Endothelial cell of umbilical vein (primary cell): Measurements from ENCODE around the gene GNAZ. TPM values are rescaled to one million over a fixed set of nuclear protein-coding genes. Genes with fewer than 3 reads are reported as not detected.

Experiments
- BruUV-seq: library from RNA; stranded (reverse); fragments of 400-500 nt; replicated peaks from 2 replicates; lab custom pipeline; 2021; lab: Mats Ljungman, UMichigan
- CTCF ChIA-PET: fragments of 300-600, 350-600 bp; sonication (Branson Sonifier 250); formaldehyde crosslinking; loops from one replicate; lab custom pipeline; 2021; ENCODE audit warnings: antibody characterized with exemption, inconsistent platforms; lab: Charles Lee
- POLR2A ChIA-PET: fragments of 300-600, 350-600 bp; sonication (Branson Sonifier 250); formaldehyde crosslinking; loops from one replicate; lab custom pipeline; 2021; ENCODE audit warnings: antibody characterized with exemption, inconsistent platforms; lab: Charles Lee
- DNase-seq: peaks from one replicate; pipeline ENCODE4 v3.0.0-alpha.2; 2011; ENCODE audit warnings: low read depth, low spot score
- FAIRE-seq: peaks from 2 replicates; lab custom pipeline; 2011; peaks lifted over from hg19 to GRCh38; lab: Jason Lieb, UNC
- H2AFZ ChIP-seq: 2 replicates; pipeline ENCODE4 v1.6.0; 2012; ENCODE audit warnings: low read depth, low read length, control low read depth, inconsistent platforms
- H3K27ac ChIP-seq: 2 replicates; pipeline ENCODE4 v1.5.1; 2011; ENCODE audit warnings: low read depth, mild to moderate bottlenecking, control low read depth, low read length, moderate library complexity; ENCODE audit not compliant: insufficient read depth
- H3K27me3 ChIP-seq, 2 experiments: 2 replicates each; pipeline versions ENCODE4 v1.6.0 to v1.6.1; 2011; ENCODE audit warnings: low read length in 2 of 2, mixed read lengths in 1 of 2; ENCODE audit not compliant: control insufficient read depth in 2 of 2, insufficient read depth in 2 of 2
- H3K36me3 ChIP-seq, 2 experiments: 2 replicates in 1 of 2; 3 replicates in 1 of 2; pipeline ENCODE4 v1.5.1; 2011; ENCODE audit warnings: low read length in 2 of 2, mild to moderate bottlenecking in 1 of 2, moderate library complexity in 1 of 2; ENCODE audit not compliant: control insufficient read depth in 2 of 2, insufficient read depth in 2 of 2; ENCODE audit errors: extremely low read depth in 1 of 2
- H3K4me1 ChIP-seq: 3 replicates; pipeline ENCODE4 v1.5.1; 2011; ENCODE audit warnings: mild to moderate bottlenecking, low read length; ENCODE audit not compliant: control insufficient read depth, insufficient read depth; ENCODE audit errors: extremely low read depth
- H3K4me2 ChIP-seq: 2 replicates; pipeline ENCODE4 v1.6.1; 2011; ENCODE audit warnings: low read length, control low read depth, mixed read lengths; ENCODE audit not compliant: insufficient read depth
- H3K4me3 ChIP-seq, 3 experiments: fragments of 200-600 bp in 1 of 3; sonication (generic), shearing (Covaris generic) in 1 of 3; replicated peaks in 1 of 3; 2 replicates each; pipeline ENCODE4 v1.5.1; 2011 to 2016; ENCODE audit warnings: control low read depth in 3 of 3, low read length in 3 of 3, mild to moderate bottlenecking in 2 of 3, inconsistent platforms in 1 of 3, low read depth in 1 of 3, moderate library complexity in 1 of 3; ENCODE audit not compliant: insufficient read depth in 1 of 3
- H3K79me2 ChIP-seq: 2 replicates; pipeline ENCODE4 v1.6.0; 2012; ENCODE audit warnings: low read length, inconsistent platforms; ENCODE audit not compliant: control insufficient read depth, insufficient read depth
- H3K9ac ChIP-seq: replicated peaks from 2 replicates; pipeline ENCODE3; 2011; ENCODE audit warnings: low read length, control low read depth; ENCODE audit not compliant: insufficient read depth; ENCODE audit errors: extremely low read depth
- H3K9me1 ChIP-seq: replicated peaks from 3 replicates; pipeline ENCODE4 v1.6.0; 2011; ENCODE audit warnings: mild to moderate bottlenecking, low read length; ENCODE audit not compliant: control insufficient read depth, insufficient read depth; ENCODE audit errors: extremely low read depth
- H3K9me3 ChIP-seq: replicated peaks from 2 replicates; pipeline ENCODE4 v1.5.1; 2012; ENCODE audit warnings: low read length, inconsistent platforms; ENCODE audit not compliant: control insufficient read depth, insufficient read depth
- H4K20me1 ChIP-seq: replicated peaks from 2 replicates; pipeline ENCODE3; 2011; ENCODE audit warnings: mild to moderate bottlenecking, low read length; ENCODE audit not compliant: control insufficient read depth, insufficient read depth; ENCODE audit errors: extremely low read depth
- EZH2 ChIP-seq: IDR thresholded peaks from 2 replicates; pipeline ENCODE4 v1.6.1; 2012; ENCODE audit warnings: borderline replicate concordance, low read depth, mild to moderate bottlenecking, moderate library complexity, low read length, inconsistent platforms; ENCODE audit not compliant: severe bottlenecking
- FOS ChIP-seq: IDR thresholded peaks from 2 replicates; pipeline ENCODE4 v1.6.1; 2011; ENCODE audit warnings: mild to moderate bottlenecking, low read length, moderate library complexity, borderline replicate concordance; ENCODE audit not compliant: insufficient read depth
- GATA2 ChIP-seq: IDR thresholded peaks from 2 replicates; pipeline ENCODE4 v1.7.0; 2011; ENCODE audit warnings: low read depth, mild to moderate bottlenecking, moderate library complexity, mixed read lengths, low read length; ENCODE audit not compliant: insufficient read length, insufficient read depth
- JUN ChIP-seq: IDR thresholded peaks from 2 replicates; pipeline ENCODE4 v1.6.1; 2011; ENCODE audit warnings: borderline replicate concordance, low read depth; ENCODE audit not compliant: insufficient read length, insufficient read depth
- MYC ChIP-seq: IDR thresholded peaks from one replicate; pipeline ENCODE4 v1.6.1; 2011; ENCODE audit warnings: mild to moderate bottlenecking, low read depth, low read length
- POLR2A ChIP-seq: IDR thresholded peaks from 2 replicates; pipeline ENCODE4 v1.6.1; 2012; ENCODE audit warnings: low read depth, mild to moderate bottlenecking, control low read depth, low read length
- dilution Hi-C: fragments of 300-500 bp; cut with MboI; formaldehyde crosslinking; loops from one replicate; pipeline ENCODE4 v1.15.0; 2019; ENCODE audit warnings: low sequenced_read_pairs; ENCODE audit not compliant: extremely low pct_ligation_motif_present
- intact Hi-C: fragments of 100-400 bp; cut with micrococcal nuclease; formaldehyde crosslinking; loops from one replicate; pipeline ENCODE4 v1.10.0; 2022
- polyA plus RNA-seq, 4 experiments: library from polyadenylated mRNA; depleted of rRNA in 3 of 4; stranded (reverse) in 3 of 4; unstranded in 1 of 4; fragments of >200 nt; gene quantifications; 2 replicates each; pipeline versions ENCODE4 v1.2.1 to v1.2.3, GENCODE V29; 2011 to 2012; ENCODE audit warnings: missing spikeins in 1 of 4
- total RNA-seq: library from RNA; stranded (reverse); gene quantifications from 2 replicates; pipeline ENCODE4 v1.2.3, GENCODE V29; 2021
- TF ChIP-seq, protein P1 (sequence below), 2 donors: IDR thresholded peaks; 1 replicate in 1 of 2; 2 replicates in 1 of 2; pipeline ENCODE4 v1.5.1; 2011; ENCODE audit warnings: low read length in 2 of 2, mild to moderate bottlenecking in 2 of 2, moderate library complexity in 2 of 2, control low read depth in 1 of 2, inconsistent platforms in 1 of 2, low read depth in 1 of 2; ENCODE audit not compliant: insufficient read depth in 1 of 2; ENCODE audit errors: extremely low read depth in 1 of 2

Gene GNAZ
- total and polyA plus RNA-seq, 2 donors (not counting 3 experiments of a cell fraction or from before 2014, with no cell fraction given) = 0.44 to 0.86 TPM

DNA sequence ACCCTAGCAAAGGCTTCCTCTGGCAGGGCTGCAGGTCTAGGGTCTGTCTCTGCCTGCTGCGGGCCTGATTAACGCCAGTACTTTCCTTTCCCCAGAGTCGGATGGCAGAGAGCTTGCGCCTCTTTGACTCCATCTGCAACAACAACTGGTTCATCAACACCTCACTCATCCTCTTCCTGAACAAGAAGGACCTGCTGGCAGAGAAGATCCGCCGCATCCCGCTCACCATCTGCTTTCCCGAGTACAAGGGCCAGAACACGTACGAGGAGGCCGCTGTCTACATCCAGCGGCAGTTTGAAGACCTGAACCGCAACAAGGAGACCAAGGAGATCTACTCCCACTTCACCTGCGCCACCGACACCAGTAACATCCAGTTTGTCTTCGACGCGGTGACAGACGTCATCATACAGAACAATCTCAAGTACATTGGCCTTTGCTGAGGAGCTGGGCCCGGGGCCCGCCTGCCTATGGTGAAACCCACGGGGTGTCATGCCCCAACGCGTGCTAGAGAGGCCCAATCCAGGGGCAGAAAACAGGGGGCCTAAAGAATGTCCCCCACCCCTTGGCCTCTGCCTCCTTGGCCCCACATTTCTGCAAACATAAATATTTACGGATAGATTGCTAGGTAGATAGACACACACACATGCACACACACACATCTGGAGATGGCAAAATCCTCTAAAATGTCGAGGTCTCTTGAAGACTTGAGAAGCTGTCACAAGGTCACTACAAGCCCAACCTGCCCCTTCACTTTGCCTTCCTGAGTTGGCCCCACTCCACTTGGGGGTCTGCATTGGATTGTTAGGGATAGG is 52.9 kb downstream of the GNAZ start:
- no TSS peak for BruUV-seq
- CTCF ChIA-PET = interaction anchor here (15.6 kb wide), 1 partner anchor 164 kb away, joined by 401 read pairs; no protein-coding TSS in a partner anchor
- intact Hi-C loops (no loop called here), dilution Hi-C loops (no loop called here)
- no peak for FAIRE-seq
- Histone ChIP-seq H3K4me1 (no peaks in the 10 kb centered on the region), H3K27ac (no peak overlapping the region), H3K9me1 (no peaks in the 10 kb centered on the region), H2AFZ (no peak overlapping the region), H3K36me3 (no peaks in the 10 kb centered on the region), H3K4me2 (no peak overlapping the region), H3K9ac (no peak overlapping the region), H3K9me3 (no peaks in the 10 kb centered on the region), H3K4me3 (no peak overlapping the region), H3K27me3 (no peaks in the 10 kb centered on the region), H4K20me1 (no peaks in the 10 kb centered on the region), H3K79me2 (no peaks in the 10 kb centered on the region)
- TF ChIP-seq EZH2 = no peak
- TF ChIP-seq POLR2A = no peak
- no peak for TF ChIP-seq FOS
- TF ChIP-seq, protein P1, sequence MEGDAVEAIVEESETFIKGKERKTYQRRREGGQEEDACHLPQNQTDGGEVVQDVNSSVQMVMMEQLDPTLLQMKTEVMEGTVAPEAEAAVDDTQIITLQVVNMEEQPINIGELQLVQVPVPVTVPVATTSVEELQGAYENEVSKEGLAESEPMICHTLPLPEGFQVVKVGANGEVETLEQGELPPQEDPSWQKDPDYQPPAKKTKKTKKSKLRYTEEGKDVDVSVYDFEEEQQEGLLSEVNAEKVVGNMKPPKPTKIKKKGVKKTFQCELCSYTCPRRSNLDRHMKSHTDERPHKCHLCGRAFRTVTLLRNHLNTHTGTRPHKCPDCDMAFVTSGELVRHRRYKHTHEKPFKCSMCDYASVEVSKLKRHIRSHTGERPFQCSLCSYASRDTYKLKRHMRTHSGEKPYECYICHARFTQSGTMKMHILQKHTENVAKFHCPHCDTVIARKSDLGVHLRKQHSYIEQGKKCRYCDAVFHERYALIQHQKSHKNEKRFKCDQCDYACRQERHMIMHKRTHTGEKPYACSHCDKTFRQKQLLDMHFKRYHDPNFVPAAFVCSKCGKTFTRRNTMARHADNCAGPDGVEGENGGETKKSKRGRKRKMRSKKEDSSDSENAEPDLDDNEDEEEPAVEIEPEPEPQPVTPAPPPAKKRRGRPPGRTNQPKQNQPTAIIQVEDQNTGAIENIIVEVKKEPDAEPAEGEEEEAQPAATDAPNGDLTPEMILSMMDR (IDR thresholded peaks at IDR 0.05; ENCODE audit: extremely low read depth in 1 of 2, insufficient read depth in 1 of 2, low read depth in 1 of 2, low read length in 2 of 2) = no peak
- no peak for TF ChIP-seq MYC
- no peak for TF ChIP-seq GATA2
- no peak for TF ChIP-seq JUN
- no peak for DNase-seq
- POLR2A ChIA-PET = no interaction called here
